Measurements from ENCODE around the gene TEX19. TPM values are rescaled to one million over a fixed set of nuclear protein-coding genes. Genes with fewer than 3 reads are reported as not detected.
A peak's percentile ranks its signal among the peaks of the same experiment; 100 is the strongest.

Gene TEX19
- total and polyA plus RNA-seq, 9 of the 15 experiments (the other 6 are each of a cell fraction or from before 2014, with no cell fraction given): 0.10 to 4.9 (median 1.9) TPM

- Histone ChIP-seq H3K9me3 (replicated peaks; ENCODE audit: control insufficient read depth, insufficient read depth, low read depth, low read length) (no peaks in the 10 kb centered on the region), H3K9ac (ENCODE audit: insufficient read depth in 1 of 2, low read depth in 2 of 2, low read length in 2 of 2) (0 out of 4 replicates have a peak overlapping the region, but pooled peaks of 1 of the 2 experiments have one; percentile 56), H3K4me2 (ENCODE audit: insufficient read depth, low read length) (no peak overlapping the region), H4K20me1 (replicated peaks; ENCODE audit: control insufficient read depth, insufficient read depth, low read length) (no peaks in the 10 kb centered on the region), H3K36me3 (ENCODE audit: control insufficient read depth, insufficient read depth, low read length) (peaks cover 26% of the 10 kb centered on the region; the same call in 2 of the 3 replicates), H2AFZ (ENCODE audit: low read depth, low read length) (no peak overlapping the region), H3K27ac (ENCODE audit: extremely low read depth, low read depth, low read length) (no peak overlapping the region), H3K9me1 (ENCODE audit: control insufficient read depth, insufficient read depth, low read length) (no peaks in the 10 kb centered on the region), H3K79me2 (ENCODE audit: control insufficient read depth, insufficient read depth, low read length) (no peaks in the 10 kb centered on the region), H3K4me1 (replicated peaks in 1 of 2; ENCODE audit: control insufficient read depth in 2 of 2, insufficient read depth in 2 of 2, low read length in 2 of 2) (peaks cover 0 to 33% of the 10 kb centered on the region in 2 experiments; a peak in 2 of 5 replicates), H3K27me3 (ENCODE audit: control insufficient read depth in 2 of 2, insufficient read depth in 2 of 2, low read length in 2 of 2) (no peaks in the 10 kb centered on the region), H3K4me3 (no peak overlapping the region)
- no peak for TF ChIP-seq BRCA1 (IDR thresholded peaks at IDR 0.05)
- no peak for TF ChIP-seq BRCA1 (CRISPR knock-in tag; IDR thresholded peaks at IDR 0.05)
- no peak for FAIRE-seq
- no TSS peak for BruUV-seq (replicated peaks)
- no peak for DNase-seq (ENCODE audit: extremely low read depth in 1 of 4, low spot score in 3 of 4)
- POLR2A ChIA-PET: no interaction called here
- WGBS (ENCODE audit: insufficient coverage, low coverage, missing lambda C conversion rate): 78% methylated on average over 13 of the region's 15 CpGs
- no peak for ATAC-seq
- CTCF ChIA-PET (ENCODE audit: low intra/inter-chr PET ratio): no interaction called here
- in situ Hi-C loops (cut with MboI) (no loop called here), intact Hi-C loops (cut with micrococcal nuclease) (no loop called here)
Measured at GRCh38 chr17:82392941-82393340, 33.9 kb downstream of the TEX19 start.

GRCh38 chr17:82394278-82394677 lies 35.2 kb downstream of the TEX19 start:
- BruUV-seq (replicated peaks): no TSS peak
- Histone ChIP-seq H3K9me1 (ENCODE audit: control insufficient read depth, insufficient read depth, low read length) (no peaks in the 10 kb centered on the region), H3K79me2 (ENCODE audit: control insufficient read depth, insufficient read depth, low read length) (no peaks in the 10 kb centered on the region), H3K36me3 (ENCODE audit: control insufficient read depth, insufficient read depth, low read length) (peaks cover 29% of the 10 kb centered on the region; the same call in 2 of the 3 replicates), H4K20me1 (replicated peaks; ENCODE audit: control insufficient read depth, insufficient read depth, low read length) (no peaks in the 10 kb centered on the region), H3K27ac (ENCODE audit: extremely low read depth, low read depth, low read length) (no peak overlapping the region), H3K27me3 (ENCODE audit: control insufficient read depth in 2 of 2, insufficient read depth in 2 of 2, low read length in 2 of 2) (no peaks in the 10 kb centered on the region), H3K9ac (ENCODE audit: insufficient read depth in 1 of 2, low read depth in 2 of 2, low read length in 2 of 2) (peak overlapping the region in 1 of 2 experiments; percentile 48; a peak in 1 of 4 replicates), H3K4me1 (replicated peaks in 1 of 2; ENCODE audit: control insufficient read depth in 2 of 2, insufficient read depth in 2 of 2, low read length in 2 of 2) (peaks cover 0 to 26% of the 10 kb centered on the region in 2 experiments; a peak in 2 of 5 replicates), H3K9me3 (replicated peaks; ENCODE audit: control insufficient read depth, insufficient read depth, low read depth, low read length) (no peaks in the 10 kb centered on the region), H3K4me3 (no peak overlapping the region), H2AFZ (ENCODE audit: low read depth, low read length) (no peak overlapping the region), H3K4me2 (ENCODE audit: insufficient read depth, low read length) (no peak overlapping the region)
- ChIA-PET CTCF (ENCODE audit: low intra/inter-chr PET ratio) (no interaction called here), POLR2A (no interaction called here)
- 90% methylated on average over 12 of the region's 12 CpGs for WGBS (ENCODE audit: insufficient coverage, low coverage, missing lambda C conversion rate)
- in situ Hi-C loops (cut with MboI): no loop called here
- DNase-seq (ENCODE audit: extremely low read depth in 1 of 4, low spot score in 3 of 4) (no peak), FAIRE-seq (no peak), ATAC-seq (no peak)
- intact Hi-C loops (cut with micrococcal nuclease): no loop called here
- TF ChIP-seq NKRF (IDR thresholded peaks at IDR 0.05; ENCODE audit: borderline replicate concordance) (no peak), SLC30A9 (CRISPR knock-in tag; IDR thresholded peaks at IDR 0.05) (no peak), KAT2B (IDR thresholded peaks at IDR 0.05; ENCODE audit: low read depth, low read length) (no peak), CHD4 (IDR thresholded peaks at IDR 0.05; ENCODE audit: insufficient read depth, insufficient replicate concordance, low read depth, low read length, poor library complexity, severe bottlenecking) (no peak), SIX5 (IDR thresholded peaks at IDR 0.05; ENCODE audit: borderline replicate concordance in 1 of 2, insufficient read depth in 1 of 2, low read depth in 1 of 2, low read length in 2 of 2) (no peak)
